ENCODE results near the gene SLTM. TPM values are rescaled to one million over a fixed set of nuclear protein-coding genes. Genes with fewer than 3 reads are reported as not detected.
"Not testable (repeated sequence)": the region's sequence is repeated elsewhere in the genome, so short reads cannot be mapped to it uniquely, and the experiment has no call there.

Gene SLTM
- polyA plus RNA-seq (ENCODE audit: insufficient read length in 3 of 3): 100 to 1,000 TPM; 128 to 148 (median 138) TPM

- peak; percentile 85 to 91 (median 91) for DNase-seq (ENCODE audit: low read depth in 3 of 3, low spot score in 2 of 3)
Observed at GRCh38 chr15:58933281-58934113, at the start of gene SLTM. Gene SLTM (minus strand): TSS chr15:58933679. CDS start chr15:58933565, 114 bp downstream.

- DNase-seq (ENCODE audit: low read depth in 3 of 3, low spot score in 2 of 3): no peak
Observed at GRCh38 chr15:58983261-58983660, 49.8 kb upstream of the SLTM start.

GRCh38 chr15:58981808-58982475 lies 48.5 kb upstream of the SLTM start:
- DNase-seq (ENCODE audit: low read depth in 3 of 3, low spot score in 2 of 3): no peak

GRCh38 chr15:58980351-58980939 lies 47.0 kb upstream of the SLTM start:
- DNase-seq (ENCODE audit: low read depth in 3 of 3, low spot score in 2 of 3): no peak

- no peak for DNase-seq (ENCODE audit: low read depth in 3 of 3, low spot score in 2 of 3)
Observed at GRCh38 chr15:58977887-58978286, 44.4 kb upstream of the SLTM start.

- DNase-seq (ENCODE audit: low read depth in 3 of 3, low spot score in 2 of 3): no peak
Observed at GRCh38 chr15:58967479-58967878, 34.0 kb upstream of the SLTM start.

GRCh38 chr15:58966698-58967097 lies 33.2 kb upstream of the SLTM start:
- DNase-seq (ENCODE audit: low read depth in 3 of 3, low spot score in 2 of 3): no peak

- DNase-seq (ENCODE audit: low read depth in 3 of 3, low spot score in 2 of 3): no peak
Observed at GRCh38 chr15:58962662-58963565, 29.4 kb upstream of the SLTM start.

- no peak for DNase-seq (ENCODE audit: low read depth in 3 of 3, low spot score in 2 of 3)
Observed at GRCh38 chr15:58962136-58962535, 28.7 kb upstream of the SLTM start.

GRCh38 chr15:58958811-58959210 lies 25.3 kb upstream of the SLTM start:
- DNase-seq (ENCODE audit: low read depth in 3 of 3, low spot score in 2 of 3): no peak

- peak in 1 of 3 donors; percentile 19 for DNase-seq (ENCODE audit: low read depth in 3 of 3, low spot score in 2 of 3)
Observed at GRCh38 chr15:58957101-58957973, 23.9 kb upstream of the SLTM start.

- no peak for DNase-seq (ENCODE audit: low read depth in 3 of 3, low spot score in 2 of 3)
Observed at GRCh38 chr15:58952751-58953150, 19.3 kb upstream of the SLTM start.

GRCh38 chr15:58951388-58952007 lies 18.0 kb upstream of the SLTM start:
- DNase-seq (ENCODE audit: low read depth in 3 of 3, low spot score in 2 of 3): no peak

- DNase-seq (ENCODE audit: low read depth in 3 of 3, low spot score in 2 of 3): no peak
Observed at GRCh38 chr15:58947179-58947578, 13.7 kb upstream of the SLTM start.

- DNase-seq (ENCODE audit: low read depth in 3 of 3, low spot score in 2 of 3): not testable (repeated sequence)
Observed at GRCh38 chr15:58934974-58935373, 1.5 kb upstream of the SLTM start.

- no peak for DNase-seq (ENCODE audit: low read depth in 3 of 3, low spot score in 2 of 3)
Observed at GRCh38 chr15:58934521-58934920, 1.0 kb upstream of the SLTM start.

GRCh38 chr15:58934114-58934447 lies 602 bp upstream of the SLTM start:
- DNase-seq (ENCODE audit: low read depth in 3 of 3, low spot score in 2 of 3): no peak

- DNase-seq (ENCODE audit: low read depth in 3 of 3, low spot score in 2 of 3): peak in 1 of 3 donors; percentile 40
Observed at GRCh38 chr15:58932710-58933280, 684 bp downstream of the SLTM start.
